GM18861 (cell line): ENCODE data around the gene NR0B1.

Source experiments
- ATAC-seq: cut with Tn5 transposase; IDR thresholded peaks from one replicate; pipeline ENCODE4 v1.9.1; 2021; ENCODE audit not compliant: unreplicated experiment

The NR0B1 gene

GRCh38 chrX:30275498-30275897 lies 33.7 kb downstream of the NR0B1 start:
- ATAC-seq, result no peak

- ATAC-seq, result no peak
Observed at GRCh38 chrX:30270639-30271038, 38.6 kb downstream of the NR0B1 start.

GRCh38 chrX:30262763-30263162 lies 46.4 kb downstream of the NR0B1 start:
- ATAC-seq, result no peak

GRCh38 chrX:30261012-30261411 lies 48.2 kb downstream of the NR0B1 start:
- no peak for ATAC-seq

- no peak for ATAC-seq
Observed at GRCh38 chrX:30259927-30260326, 49.3 kb downstream of the NR0B1 start.
